SK-N-MC (cell line): Measurements from ENCODE around the gene RABGEF1.
"Not testable (repeated sequence)": the region's sequence is repeated elsewhere in the genome, so short reads cannot be mapped to it uniquely, and the experiment has no call there.

Source experiments
- EZH2 ChIP-seq: fragments of 200-600 bp; sonication (generic); IDR thresholded peaks from one replicate; pipeline ENCODE4 v1.6.1; 2017; ENCODE audit warnings: antibody characterized with exemption
- POLR2AphosphoS5 ChIP-seq: IDR thresholded peaks from 2 replicates; pipeline ENCODE4 v1.6.1; 2012; ENCODE audit warnings: mild to moderate bottlenecking, low read depth, low read length, borderline replicate concordance

- TF ChIP-seq POLR2AphosphoS5, EZH2: not testable (repeated sequence)
Observed at GRCh38 chr7:66782875-66783274, 42.3 kb downstream of the RABGEF1 start.
